Stomach (tissue), 9 donors: ENCODE data around the gene CD19. TPM values are rescaled to one million over a fixed set of nuclear protein-coding genes. Genes with fewer than 3 reads are reported as not detected.

Experiments
- DNase-seq, 2 donors: peaks; one replicate each; pipeline versions ENCODE4 v3.0.0 to v3.0.0-alpha.2; 2013 to 2019
- H3K27ac ChIP-seq, 5 donors: fragments of 200-600 bp in 4 of 5; sonication (generic) in 4 of 5; one replicate each; pipeline ENCODE4 v1.5.1; 2013 to 2019; ENCODE audit warnings: mild to moderate bottlenecking in 1 of 5, moderate library complexity in 1 of 5
- H3K27me3 ChIP-seq, 3 donors: fragments of 200-600 bp; sonication (generic); one replicate each; pipeline ENCODE4 v1.5.1; 2017 to 2019; ENCODE audit warnings: mixed run types in 1 of 3
- H3K36me3 ChIP-seq, 4 donors: fragments of 200-600 bp; sonication (generic); 1 replicate in 3 of 4; 2 replicates in 1 of 4; pipeline ENCODE4 v1.5.1; 2016 to 2019
- H3K4me1 ChIP-seq, 4 donors: fragments of 200-600 bp; sonication (generic); one replicate each; pipeline ENCODE4 v1.5.1; 2016 to 2019
- H3K4me3 ChIP-seq, 4 donors: fragments of 200-600 bp; sonication (generic) in 3 of 4; one replicate each; pipeline ENCODE4 v1.5.1; 2016 to 2019; ENCODE audit warnings: mild to moderate bottlenecking in 1 of 4
- H3K9me3 ChIP-seq, 4 donors: fragments of 200-600 bp; sonication (generic); one replicate each; pipeline ENCODE4 v1.5.1; 2016 to 2019
- CTCF ChIP-seq, 7 experiments: fragments of 450-650 bp in 4 of 7; fragments of 200-600 bp in 3 of 7; sonication (generic) in 3 of 7; IDR thresholded peaks; one replicate each; pipeline ENCODE4 v1.5.1; 2016 to 2019; ENCODE audit warnings: antibody characterized with exemption in 7 of 7, control low read depth in 2 of 7, mild to moderate bottlenecking in 1 of 7
- EP300 ChIP-seq: sonication (generic); formaldehyde crosslinking; IDR thresholded peaks from one replicate; pipeline ENCODE4 v1.6.1; 2017; ENCODE audit warnings: antibody characterized with exemption
- POLR2A ChIP-seq, 4 donors: fragments of 450-650 bp; IDR thresholded peaks; one replicate each; pipeline ENCODE4 v1.6.1; 2016; ENCODE audit warnings: antibody characterized with exemption in 4 of 4, control low read depth in 2 of 4, mild to moderate bottlenecking in 1 of 4, moderate library complexity in 1 of 4
- POLR2AphosphoS5 ChIP-seq, 3 donors: sonication (generic); formaldehyde crosslinking; IDR thresholded peaks; one replicate each; pipeline ENCODE4 v1.6.1; 2016; ENCODE audit warnings: antibody characterized with exemption in 3 of 3
- WGBS, 5 donors: extraction: QIAGEN DNeasy Blood & Tissue Kit in 3 of 5; methylation state at CpG; one replicate each; pipeline versions ENCODE4 v1.1.5 to v1.1.7; 2013 to 2018; 5-methylcytosine and 5-hydroxymethylcytosine counted together
- intact Hi-C: fragments of 100-400 bp; cut with DNase I; formaldehyde crosslinking; loops from one replicate; pipeline ENCODE4 v1.15.1; 2023; ENCODE audit warnings: low total_unique reads
- polyA plus RNA-seq, 3 donors: library from polyadenylated mRNA; stranded (reverse); fragments of 200-250 nt; gene quantifications; one replicate each; pipeline ENCODE4 v1.2.3, GENCODE V29; 2013
- total RNA-seq, 5 donors: library from RNA; depleted of rRNA; stranded (reverse); fragments of >200 nt; gene quantifications; one replicate each; pipeline versions ENCODE4 v1.1.0 to v1.2.3, GENCODE V29; 2014 to 2016
- donor health status: healthy with polysubstance abuse.
- donor health status: Bipolar disorder and iron deficiency.
- donor health status: healthy.

The CD19 gene
- total and polyA plus RNA-seq, 8 donors: 0.29 to 3.8 (median 0.56) TPM; not detected in 3

GRCh38 chr16:28927815-28928214, 4.0 kb upstream of the CD19 start:
- intact Hi-C loops: no loop called here
- 79 to 95% (median 82%) methylated on average over 1 of the region's 1 CpG for WGBS, 5 donors
- no peak overlapping the region for H3K27ac ChIP-seq

GRCh38 chr16:28930203-28930602, 1.6 kb upstream of the CD19 start:
- no peaks in the 10 kb centered on the region for H3K27me3 ChIP-seq
- TF ChIP-seq POLR2AphosphoS5 (IDR thresholded peaks at IDR 0.05) (no peak), POLR2A (IDR thresholded peaks at IDR 0.05) (no peak)
- no peak overlapping the region for H3K4me3 ChIP-seq
- no peaks in the 10 kb centered on the region for H3K36me3 ChIP-seq
- intact Hi-C loops: loop anchor here (10.0 kb wide), 1 partner anchor 45 kb away; no protein-coding TSS in a partner anchor
- peaks cover 0 to 8% (median 3%) of the 10 kb centered on the region in 4 donors for H3K4me1 ChIP-seq
- no peak overlapping the region for H3K27ac ChIP-seq
- WGBS, 5 donors: 84 to 92% (median 88%) methylated on average over 3 of the region's 3 CpGs
- DNase-seq: no peak
- H3K9me3 ChIP-seq: no peaks in the 10 kb centered on the region

More at GRCh38 chr16:28927815-28928214, 4.0 kb upstream of the CD19 start:
- Histone ChIP-seq H3K4me1 (peaks cover 4 to 25% (median 22%) of the 10 kb centered on the region in 4 donors), H3K36me3 (no peaks in the 10 kb centered on the region), H3K27me3 (no peaks in the 10 kb centered on the region), H3K9me3 (no peaks in the 10 kb centered on the region), H3K4me3 (no peak overlapping the region)
- TF ChIP-seq POLR2A (IDR thresholded peaks at IDR 0.05) (no peak), POLR2AphosphoS5 (IDR thresholded peaks at IDR 0.05) (no peak), CTCF (IDR thresholded peaks at IDR 0.05) (no peak), EP300 (no peak)
- no peak for DNase-seq

- peaks cover 0 to 7% (median 3%) of the 10 kb centered on the region in 4 donors for H3K4me1 ChIP-seq
- H3K9me3 ChIP-seq: no peaks in the 10 kb centered on the region
- H3K27me3 ChIP-seq: no peaks in the 10 kb centered on the region
- no peak overlapping the region for H3K27ac ChIP-seq
- no peak overlapping the region for H3K4me3 ChIP-seq
- no peaks in the 10 kb centered on the region for H3K36me3 ChIP-seq
- WGBS, 5 donors: 63 to 87% (median 78%) methylated on average over 3 of the region's 3 CpGs
- no peak for TF ChIP-seq POLR2A (IDR thresholded peaks at IDR 0.05)
- TF ChIP-seq CTCF (IDR thresholded peaks at IDR 0.05): no peak
- no peak for TF ChIP-seq EP300
- TF ChIP-seq POLR2AphosphoS5 (IDR thresholded peaks at IDR 0.05): no peak
- DNase-seq: no peak
- intact Hi-C loops: loop anchor here (10.0 kb wide), 1 partner anchor 46 kb away; no protein-coding TSS in a partner anchor
Measured at GRCh38 chr16:28930652-28931051, 1.1 kb upstream of the CD19 start.

- Histone ChIP-seq H3K27me3 (no peaks in the 10 kb centered on the region), H3K36me3 (no peaks in the 10 kb centered on the region), H3K9me3 (no peaks in the 10 kb centered on the region), H3K4me3 (peak overlapping the region in 1 of 4 donors; percentile 16), H3K4me1 (peaks cover 4 to 19% (median 12%) of the 10 kb centered on the region in 4 donors), H3K27ac (no peak overlapping the region)
- WGBS, 5 donors: 81 to 91% (median 86%) methylated on average over 19 to 20 of the region's 20 CpGs
- intact Hi-C loops: loop anchor here (10.0 kb wide), 1 partner anchor 48 kb away; no protein-coding TSS in a partner anchor
- TF ChIP-seq POLR2AphosphoS5 (IDR thresholded peaks at IDR 0.05): no peak
- TF ChIP-seq POLR2A (IDR thresholded peaks at IDR 0.05): no peak
- TF ChIP-seq CTCF (IDR thresholded peaks at IDR 0.05): no peak
- no peak for TF ChIP-seq EP300
- DNase-seq: no peak
Measured at GRCh38 chr16:28932339-28933141, 769 bp downstream of the CD19 start.
